ENCODE data around the gene SUMO3. TPM values are rescaled to one million over a fixed set of nuclear protein-coding genes. Genes with fewer than 3 reads are reported as not detected.
A peak's percentile ranks its signal among the peaks of the same experiment; 100 is the strongest.

SUMO3 gene
- total RNA-seq, 1 experiment from 2014 or later: 81.7 TPM

GRCh38 chr21:44846224-44846484, 28.3 kb upstream of the SUMO3 start:
- TF ChIP-seq, protein P1, sequence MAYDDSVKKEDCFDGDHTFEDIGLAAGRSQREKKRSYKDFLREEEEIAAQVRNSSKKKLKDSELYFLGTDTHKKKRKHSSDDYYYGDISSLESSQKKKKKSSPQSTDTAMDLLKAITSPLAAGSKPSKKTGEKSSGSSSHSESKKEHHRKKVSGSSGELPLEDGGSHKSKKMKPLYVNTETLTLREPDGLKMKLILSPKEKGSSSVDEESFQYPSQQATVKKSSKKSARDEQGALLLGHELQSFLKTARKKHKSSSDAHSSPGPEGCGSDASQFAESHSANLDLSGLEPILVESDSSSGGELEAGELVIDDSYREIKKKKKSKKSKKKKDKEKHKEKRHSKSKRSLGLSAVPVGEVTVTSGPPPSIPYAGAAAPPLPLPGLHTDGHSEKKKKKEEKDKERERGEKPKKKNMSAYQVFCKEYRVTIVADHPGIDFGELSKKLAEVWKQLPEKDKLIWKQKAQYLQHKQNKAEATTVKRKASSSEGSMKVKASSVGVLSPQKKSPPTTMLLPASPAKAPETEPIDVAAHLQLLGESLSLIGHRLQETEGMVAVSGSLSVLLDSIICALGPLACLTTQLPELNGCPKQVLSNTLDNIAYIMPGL (CRISPR knock-in tag; IDR thresholded peaks at IDR 0.05): 0 out of 2 replicates have a peak, but pooled peaks have one; percentile 4
- TF ChIP-seq CREM (CRISPR knock-in tag; IDR thresholded peaks at IDR 0.05): no peak
- H3K9me3 Mint-ChIP-seq: no peaks in the 10 kb centered on the region
- H3K4me3 Mint-ChIP-seq: peak overlapping the region; percentile 57
- ATAC-seq: no peak
- peaks cover 23% of the 10 kb centered on the region for H3K36me3 Mint-ChIP-seq
- peak overlapping the region; percentile 79 for H3K27ac Mint-ChIP-seq
- POLR2A ChIA-PET: no interaction called here
- H3K4me1 Mint-ChIP-seq: peaks cover 13% of the 10 kb centered on the region
- no peaks in the 10 kb centered on the region for H3K27me3 Mint-ChIP-seq (ENCODE audit: low read depth)
- DNase-seq (ENCODE audit: low spot score): no peak
- CTCF ChIA-PET: interaction anchor here (0.8 to 1.4 kb wide), 6 partner anchors 27 to 335 kb away, joined by 3 to 6 read pairs (median 3); partner anchors contain the start of genes PTTG1IP and UBE2G2

DNA sequence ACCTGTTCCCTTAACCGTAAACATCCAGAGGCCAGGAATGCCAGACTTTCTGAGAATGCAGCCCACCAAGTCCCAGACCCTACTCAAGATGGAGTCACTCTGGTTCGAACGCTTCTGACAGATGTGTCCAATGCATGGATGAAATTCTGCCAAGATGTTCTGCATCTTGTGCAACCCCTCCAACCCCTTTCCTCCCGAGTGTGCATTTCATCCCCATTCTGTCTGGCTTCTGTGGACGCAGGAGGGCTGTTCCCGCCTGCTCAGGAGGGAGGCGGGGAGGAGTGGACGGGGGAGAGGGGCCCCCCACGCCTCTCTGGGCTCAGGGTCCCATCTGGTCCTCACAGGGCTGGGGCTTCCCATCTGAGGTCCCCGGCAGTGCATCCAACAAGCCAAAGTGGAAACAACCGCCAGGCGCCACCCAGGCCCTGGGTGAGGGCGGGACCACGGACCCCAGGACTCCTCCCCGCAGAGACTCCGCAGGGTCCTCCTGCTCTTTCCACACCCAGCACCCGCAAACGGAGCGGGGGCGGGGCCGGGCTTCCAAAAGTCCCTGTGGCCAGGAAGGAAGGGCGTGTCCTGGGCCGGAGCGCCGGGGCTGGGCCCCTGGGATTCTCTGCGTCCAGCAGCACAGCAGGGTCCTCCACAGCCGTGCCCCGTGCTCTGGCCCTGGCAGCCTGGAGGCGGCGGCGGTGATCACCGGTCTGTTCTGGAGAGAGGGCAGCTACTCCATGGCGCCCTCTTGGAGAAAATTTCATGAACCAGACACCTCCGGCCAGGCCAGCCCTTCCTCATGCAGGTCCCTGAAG, 27.8 kb upstream of the SUMO3 start:
- ATAC-seq: peak; percentile 93
- DNase-seq (ENCODE audit: low spot score): peak; percentile 83
- ChIA-PET POLR2A (no interaction called here), CTCF (interaction anchor here (0.7 to 1.4 kb wide), 7 partner anchors 28 to 335 kb away, joined by 3 to 6 read pairs (median 3); partner anchors contain the start of genes PTTG1IP and UBE2G2)
- Mint-ChIP-seq H3K27me3 (ENCODE audit: low read depth) (no peaks in the 10 kb centered on the region), H3K27ac (peak overlapping the region; percentile 79; the same call in 1 of the 2 replicates), H3K4me3 (peak overlapping the region; percentile 57), H3K9me3 (no peaks in the 10 kb centered on the region), H3K36me3 (peaks cover 17% of the 10 kb centered on the region), H3K4me1 (peaks cover 13% of the 10 kb centered on the region)
- TF ChIP-seq, protein P2, sequence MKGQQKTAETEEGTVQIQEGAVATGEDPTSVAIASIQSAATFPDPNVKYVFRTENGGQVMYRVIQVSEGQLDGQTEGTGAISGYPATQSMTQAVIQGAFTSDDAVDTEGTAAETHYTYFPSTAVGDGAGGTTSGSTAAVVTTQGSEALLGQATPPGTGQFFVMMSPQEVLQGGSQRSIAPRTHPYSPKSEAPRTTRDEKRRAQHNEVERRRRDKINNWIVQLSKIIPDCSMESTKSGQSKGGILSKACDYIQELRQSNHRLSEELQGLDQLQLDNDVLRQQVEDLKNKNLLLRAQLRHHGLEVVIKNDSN (CRISPR knock-in tag; IDR thresholded peaks at IDR 0.05): no peak
- no peak for TF ChIP-seq KAT7 (CRISPR knock-in tag; IDR thresholded peaks at IDR 0.05; ENCODE audit: borderline replicate concordance)
- TF ChIP-seq, protein P3, sequence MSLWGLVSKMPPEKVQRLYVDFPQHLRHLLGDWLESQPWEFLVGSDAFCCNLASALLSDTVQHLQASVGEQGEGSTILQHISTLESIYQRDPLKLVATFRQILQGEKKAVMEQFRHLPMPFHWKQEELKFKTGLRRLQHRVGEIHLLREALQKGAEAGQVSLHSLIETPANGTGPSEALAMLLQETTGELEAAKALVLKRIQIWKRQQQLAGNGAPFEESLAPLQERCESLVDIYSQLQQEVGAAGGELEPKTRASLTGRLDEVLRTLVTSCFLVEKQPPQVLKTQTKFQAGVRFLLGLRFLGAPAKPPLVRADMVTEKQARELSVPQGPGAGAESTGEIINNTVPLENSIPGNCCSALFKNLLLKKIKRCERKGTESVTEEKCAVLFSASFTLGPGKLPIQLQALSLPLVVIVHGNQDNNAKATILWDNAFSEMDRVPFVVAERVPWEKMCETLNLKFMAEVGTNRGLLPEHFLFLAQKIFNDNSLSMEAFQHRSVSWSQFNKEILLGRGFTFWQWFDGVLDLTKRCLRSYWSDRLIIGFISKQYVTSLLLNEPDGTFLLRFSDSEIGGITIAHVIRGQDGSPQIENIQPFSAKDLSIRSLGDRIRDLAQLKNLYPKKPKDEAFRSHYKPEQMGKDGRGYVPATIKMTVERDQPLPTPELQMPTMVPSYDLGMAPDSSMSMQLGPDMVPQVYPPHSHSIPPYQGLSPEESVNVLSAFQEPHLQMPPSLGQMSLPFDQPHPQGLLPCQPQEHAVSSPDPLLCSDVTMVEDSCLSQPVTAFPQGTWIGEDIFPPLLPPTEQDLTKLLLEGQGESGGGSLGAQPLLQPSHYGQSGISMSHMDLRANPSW (CRISPR knock-in tag; conservative IDR thresholded peaks at IDR 0.05; ENCODE audit: low read depth): no peak
- TF ChIP-seq IRF1 (CRISPR knock-in tag; IDR thresholded peaks at IDR 0.05): no peak
- TF ChIP-seq GRHL2 (CRISPR knock-in tag; IDR thresholded peaks at IDR 0.05; ENCODE audit: insufficient replicate concordance, severe bottlenecking): no peak
- TF ChIP-seq CREM (CRISPR knock-in tag; IDR thresholded peaks at IDR 0.05): no peak
- no peak for TF ChIP-seq ZNF281 (CRISPR knock-in tag; IDR thresholded peaks at IDR 0.05)
- peak; percentile 74 for TF ChIP-seq ZNF423 (CRISPR knock-in tag; IDR thresholded peaks at IDR 0.05)
- no peak for TF ChIP-seq ATF1 (CRISPR knock-in tag; IDR thresholded peaks at IDR 0.05)
- no peak for TF ChIP-seq AR (CRISPR knock-in tag; IDR thresholded peaks at IDR 0.05)
- no peak for TF ChIP-seq CBFB (CRISPR knock-in tag; IDR thresholded peaks at IDR 0.05; ENCODE audit: low read depth)
- peak; percentile 78 for TF ChIP-seq ZNF121 (CRISPR knock-in tag; IDR thresholded peaks at IDR 0.05)
- no peak for TF ChIP-seq FOXP1 (CRISPR knock-in tag; IDR thresholded peaks at IDR 0.05; ENCODE audit: borderline replicate concordance)
- no peak for TF ChIP-seq ZNF232 (CRISPR knock-in tag; IDR thresholded peaks at IDR 0.05)
- 0 out of 2 replicates have a peak, but pooled peaks have one; percentile 38 for TF ChIP-seq MAX (CRISPR knock-in tag; IDR thresholded peaks at IDR 0.05)
- TF ChIP-seq PRRX2 (CRISPR knock-in tag; IDR thresholded peaks at IDR 0.05): no peak
- no peak for TF ChIP-seq OVOL2 (CRISPR knock-in tag; IDR thresholded peaks at IDR 0.05; ENCODE audit: borderline replicate concordance)
- TF ChIP-seq, protein P4, sequence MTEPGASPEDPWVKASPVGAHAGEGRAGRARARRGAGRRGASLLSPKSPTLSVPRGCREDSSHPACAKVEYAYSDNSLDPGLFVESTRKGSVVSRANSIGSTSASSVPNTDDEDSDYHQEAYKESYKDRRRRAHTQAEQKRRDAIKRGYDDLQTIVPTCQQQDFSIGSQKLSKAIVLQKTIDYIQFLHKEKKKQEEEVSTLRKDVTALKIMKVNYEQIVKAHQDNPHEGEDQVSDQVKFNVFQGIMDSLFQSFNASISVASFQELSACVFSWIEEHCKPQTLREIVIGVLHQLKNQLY (CRISPR knock-in tag; IDR thresholded peaks at IDR 0.05): no peak
- TF ChIP-seq NFATC4 (CRISPR knock-in tag; IDR thresholded peaks at IDR 0.05): no peak
- peak; percentile 74 for TF ChIP-seq SP1 (CRISPR knock-in tag; conservative IDR thresholded peaks at IDR 0.05)
